Hepatocyte (in vitro differentiated cells): ENCODE results near the gene SLITRK6. TPM values are rescaled to one million over a fixed set of nuclear protein-coding genes. Genes with fewer than 3 reads are reported as not detected.
A peak's percentile ranks its signal among the peaks of the same experiment; 100 is the strongest.

Experiments used
- DNase-seq: peaks from one replicate; pipeline ENCODE4 v3.0.0-alpha.2; 2016; ENCODE audit warnings: low spot score
- H2AFZ ChIP-seq: fragments of 200-600 bp; sonication (generic); 2 replicates; pipeline ENCODE4 v1.6.0; 2016; ENCODE audit warnings: antibody characterized with exemption, mild to moderate bottlenecking
- H3K27ac ChIP-seq: fragments of 200-600 bp; sonication (generic); 2 replicates; pipeline ENCODE4 v1.5.1; 2016; ENCODE audit warnings: mild to moderate bottlenecking
- H3K27me3 ChIP-seq: fragments of 200-600 bp; sonication (generic); 2 replicates; pipeline ENCODE4 v1.6.1; 2016
- H3K36me3 ChIP-seq: fragments of 200-600 bp; sonication (generic); replicated peaks from 2 replicates; pipeline ENCODE4 v1.5.1; 2016; ENCODE audit warnings: low read depth; ENCODE audit not compliant: insufficient read depth
- H3K4me1 ChIP-seq: fragments of 200-600 bp; sonication (generic); 2 replicates; pipeline ENCODE4 v1.5.1; 2016; ENCODE audit warnings: mild to moderate bottlenecking, moderate library complexity; ENCODE audit not compliant: insufficient read depth
- H3K4me2 ChIP-seq: fragments of 200-600 bp; sonication (generic); 2 replicates; pipeline ENCODE4 v1.6.0; 2016
- H3K4me3 ChIP-seq: fragments of 200-600 bp; sonication (generic); 2 replicates; pipeline ENCODE4 v1.5.1; 2016; ENCODE audit warnings: mild to moderate bottlenecking
- H3K79me2 ChIP-seq: fragments of 200-600 bp; sonication (generic); 2 replicates; pipeline ENCODE4 v1.6.0; 2017; ENCODE audit warnings: mild to moderate bottlenecking
- H3K9me2 ChIP-seq: fragments of 200-600 bp; sonication (generic); replicated peaks from 2 replicates; pipeline ENCODE4 v1.6.0; 2017; ENCODE audit warnings: mild to moderate bottlenecking; ENCODE audit not compliant: insufficient read depth
- H3K9me3 ChIP-seq: fragments of 200-600 bp; sonication (generic); 2 replicates; pipeline ENCODE4 v1.5.1; 2016; ENCODE audit warnings: low read depth, mild to moderate bottlenecking
- H4K20me1 ChIP-seq: fragments of 200-600 bp; sonication (generic); 2 replicates; pipeline ENCODE4 v1.6.0; 2016; ENCODE audit warnings: mild to moderate bottlenecking; ENCODE audit not compliant: insufficient read depth, poor library complexity, severe bottlenecking
- EZH2 ChIP-seq: fragments of 200-600 bp; sonication (generic); IDR thresholded peaks from 2 replicates; pipeline ENCODE4 v1.6.1; 2016; ENCODE audit warnings: antibody characterized with exemption, mild to moderate bottlenecking, borderline replicate concordance
- EZH2phosphoT487 ChIP-seq: fragments of 200-600 bp; sonication (generic); IDR thresholded peaks from one replicate; pipeline ENCODE4 v1.6.1; 2018; ENCODE audit warnings: antibody characterized with exemption, mild to moderate bottlenecking, low read depth, moderate library complexity; ENCODE audit not compliant: unreplicated experiment, severe bottlenecking
- WGBS: methylation state at CpG from one replicate; pipeline ENCODE4 v1.1.6; 2016; ENCODE audit warnings: low lambda C conversion rate; ENCODE audit errors: missing lambda C conversion rate; 5-methylcytosine and 5-hydroxymethylcytosine counted together
- polyA plus RNA-seq: library from polyadenylated mRNA; unstranded; fragments of >200 nt; fragmentation: Nextera tagmentation; extraction: Ambion mirVana; gene quantifications from 2 replicates; pipeline ENCODE4 v1.2.1, GENCODE V29; 2016
- total RNA-seq: library from RNA; depleted of rRNA; stranded (reverse); fragments of >200 nt; gene quantifications from 2 replicates; pipeline ENCODE4 v1.2.3, GENCODE V29; 2014
- TF ChIP-seq, protein P1 (sequence below): fragments of 200-600 bp; sonication (generic); IDR thresholded peaks from 2 replicates; pipeline ENCODE4 v1.5.1; 2016; ENCODE audit warnings: antibody characterized with exemption, mild to moderate bottlenecking; ENCODE audit not compliant: poor library complexity

The SLITRK6 gene
- total and polyA plus RNA-seq, 2 experiments from 2014 or later, result 9.8 to 22.4 TPM

DNA sequence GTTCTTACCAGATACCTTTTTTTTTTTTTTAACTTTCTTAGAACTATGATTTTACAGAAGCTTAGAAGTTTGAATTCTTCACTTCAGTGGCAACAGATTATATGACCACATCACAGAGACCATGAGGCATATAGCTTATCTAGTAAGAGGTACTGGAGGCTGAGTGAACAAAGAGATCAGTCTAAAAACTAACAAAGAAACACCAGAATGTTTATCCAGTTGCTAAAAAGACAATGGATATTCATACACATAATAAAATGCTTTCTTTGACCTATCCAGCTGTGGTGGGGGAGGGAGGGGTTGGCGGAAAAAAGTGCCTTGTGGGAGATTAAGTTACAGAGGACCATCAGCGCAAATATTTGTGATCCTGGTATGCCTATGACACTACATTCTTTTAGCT is 34.7 kb upstream of the SLITRK6 start:
- Histone ChIP-seq H4K20me1 (no peaks in the 10 kb centered on the region), H3K27me3 (no peaks in the 10 kb centered on the region), H3K79me2 (no peaks in the 10 kb centered on the region), H3K4me1 (no peaks in the 10 kb centered on the region), H3K27ac (no peak overlapping the region), H3K9me2 (no peaks in the 10 kb centered on the region), H3K9me3 (no peaks in the 10 kb centered on the region), H3K36me3 (no peaks in the 10 kb centered on the region), H3K4me3 (no peak overlapping the region), H2AFZ (no peak overlapping the region), H3K4me2 (no peak overlapping the region)
- WGBS, result 73% methylated on average over 2 of the region's 2 CpGs
- TF ChIP-seq, protein P1, sequence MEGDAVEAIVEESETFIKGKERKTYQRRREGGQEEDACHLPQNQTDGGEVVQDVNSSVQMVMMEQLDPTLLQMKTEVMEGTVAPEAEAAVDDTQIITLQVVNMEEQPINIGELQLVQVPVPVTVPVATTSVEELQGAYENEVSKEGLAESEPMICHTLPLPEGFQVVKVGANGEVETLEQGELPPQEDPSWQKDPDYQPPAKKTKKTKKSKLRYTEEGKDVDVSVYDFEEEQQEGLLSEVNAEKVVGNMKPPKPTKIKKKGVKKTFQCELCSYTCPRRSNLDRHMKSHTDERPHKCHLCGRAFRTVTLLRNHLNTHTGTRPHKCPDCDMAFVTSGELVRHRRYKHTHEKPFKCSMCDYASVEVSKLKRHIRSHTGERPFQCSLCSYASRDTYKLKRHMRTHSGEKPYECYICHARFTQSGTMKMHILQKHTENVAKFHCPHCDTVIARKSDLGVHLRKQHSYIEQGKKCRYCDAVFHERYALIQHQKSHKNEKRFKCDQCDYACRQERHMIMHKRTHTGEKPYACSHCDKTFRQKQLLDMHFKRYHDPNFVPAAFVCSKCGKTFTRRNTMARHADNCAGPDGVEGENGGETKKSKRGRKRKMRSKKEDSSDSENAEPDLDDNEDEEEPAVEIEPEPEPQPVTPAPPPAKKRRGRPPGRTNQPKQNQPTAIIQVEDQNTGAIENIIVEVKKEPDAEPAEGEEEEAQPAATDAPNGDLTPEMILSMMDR, result no peak
- TF ChIP-seq EZH2phosphoT487 (no peak), EZH2 (no peak)
- DNase-seq, result no peak

DNA sequence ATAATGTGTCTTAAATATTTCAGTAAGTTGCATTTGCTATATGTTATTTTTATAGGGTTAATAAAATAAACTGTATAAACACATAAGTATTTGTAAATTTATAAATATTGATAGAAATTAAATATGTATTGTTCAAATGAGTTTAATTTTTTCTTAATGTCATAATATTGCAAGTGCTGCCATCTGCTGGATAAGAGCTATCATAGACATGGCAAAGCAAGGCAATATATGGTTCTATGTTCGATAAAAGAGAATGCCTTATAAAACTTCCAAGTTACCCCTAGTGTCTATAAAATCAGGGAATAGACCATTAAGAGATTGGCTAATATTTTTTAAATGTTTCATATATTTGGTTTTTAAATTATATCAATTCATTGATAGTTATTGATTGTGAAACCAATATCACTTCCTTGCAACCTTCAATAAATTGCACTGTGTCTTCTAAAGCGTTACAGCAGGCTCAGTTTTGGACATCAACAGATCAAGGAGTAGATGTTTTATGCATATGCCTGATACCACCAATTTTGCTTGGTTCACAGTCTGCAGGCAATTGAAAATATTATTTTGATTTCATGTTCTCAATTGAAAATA is 29.0 kb upstream of the SLITRK6 start:
- no peak for TF ChIP-seq EZH2phosphoT487
- TF ChIP-seq, protein P1, result peak; percentile 80
- no peak overlapping the region for H3K27ac ChIP-seq
- WGBS, result 68% methylated on average over 2 of the region's 2 CpGs
- no peaks in the 10 kb centered on the region for H4K20me1 ChIP-seq
- no peaks in the 10 kb centered on the region for H3K9me2 ChIP-seq
- H3K36me3 ChIP-seq, result no peaks in the 10 kb centered on the region
- DNase-seq, result peak; percentile 30
- H3K9me3 ChIP-seq, result no peaks in the 10 kb centered on the region
- H3K79me2 ChIP-seq, result no peaks in the 10 kb centered on the region
- no peaks in the 10 kb centered on the region for H3K4me1 ChIP-seq
- H3K27me3 ChIP-seq, result no peaks in the 10 kb centered on the region
- no peak overlapping the region for H3K4me2 ChIP-seq
- H3K4me3 ChIP-seq, result no peak overlapping the region
- no peak overlapping the region for H2AFZ ChIP-seq

DNA sequence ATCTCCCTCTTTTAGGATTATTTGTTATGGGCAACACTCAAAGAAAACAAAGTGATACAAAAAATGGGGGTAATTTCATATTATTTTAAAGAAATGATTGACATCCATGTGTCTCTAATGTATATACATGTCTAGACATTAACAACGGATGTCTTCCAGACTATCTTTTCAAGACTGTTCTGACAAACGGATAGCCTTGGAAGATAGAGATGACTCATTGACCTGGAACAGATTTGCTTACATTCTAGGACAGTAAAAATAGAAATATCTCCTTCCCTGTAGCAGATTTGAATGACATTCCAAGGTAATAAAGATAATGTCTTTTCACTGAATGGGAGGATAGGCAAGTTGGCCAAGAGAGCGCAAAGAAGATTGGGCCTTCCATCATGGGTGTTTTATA is 26.2 kb upstream of the SLITRK6 start:
- DNase-seq, result no peak
- H3K4me2 ChIP-seq, result no peak overlapping the region
- no peak overlapping the region for H3K27ac ChIP-seq
- no peaks in the 10 kb centered on the region for H3K9me3 ChIP-seq
- H3K9me2 ChIP-seq, result no peaks in the 10 kb centered on the region
- no peak overlapping the region for H2AFZ ChIP-seq
- 52% methylated on average over 3 of the region's 3 CpGs for WGBS
- no peaks in the 10 kb centered on the region for H4K20me1 ChIP-seq
- TF ChIP-seq EZH2phosphoT487 (no peak), EZH2 (no peak)
- TF ChIP-seq, protein P1, result no peak
- H3K27me3 ChIP-seq, result no peaks in the 10 kb centered on the region
- H3K4me3 ChIP-seq, result no peak overlapping the region
- no peaks in the 10 kb centered on the region for H3K4me1 ChIP-seq
- no peaks in the 10 kb centered on the region for H3K36me3 ChIP-seq
- no peaks in the 10 kb centered on the region for H3K79me2 ChIP-seq
